ENCODE measurements around the gene SLC25A33. TPM values are rescaled to one million over a fixed set of nuclear protein-coding genes. Genes with fewer than 3 reads are reported as not detected.

The SLC25A33 gene
- polyA plus RNA-seq, 1 donor from 2014 or later = 19.1 TPM

DNA sequence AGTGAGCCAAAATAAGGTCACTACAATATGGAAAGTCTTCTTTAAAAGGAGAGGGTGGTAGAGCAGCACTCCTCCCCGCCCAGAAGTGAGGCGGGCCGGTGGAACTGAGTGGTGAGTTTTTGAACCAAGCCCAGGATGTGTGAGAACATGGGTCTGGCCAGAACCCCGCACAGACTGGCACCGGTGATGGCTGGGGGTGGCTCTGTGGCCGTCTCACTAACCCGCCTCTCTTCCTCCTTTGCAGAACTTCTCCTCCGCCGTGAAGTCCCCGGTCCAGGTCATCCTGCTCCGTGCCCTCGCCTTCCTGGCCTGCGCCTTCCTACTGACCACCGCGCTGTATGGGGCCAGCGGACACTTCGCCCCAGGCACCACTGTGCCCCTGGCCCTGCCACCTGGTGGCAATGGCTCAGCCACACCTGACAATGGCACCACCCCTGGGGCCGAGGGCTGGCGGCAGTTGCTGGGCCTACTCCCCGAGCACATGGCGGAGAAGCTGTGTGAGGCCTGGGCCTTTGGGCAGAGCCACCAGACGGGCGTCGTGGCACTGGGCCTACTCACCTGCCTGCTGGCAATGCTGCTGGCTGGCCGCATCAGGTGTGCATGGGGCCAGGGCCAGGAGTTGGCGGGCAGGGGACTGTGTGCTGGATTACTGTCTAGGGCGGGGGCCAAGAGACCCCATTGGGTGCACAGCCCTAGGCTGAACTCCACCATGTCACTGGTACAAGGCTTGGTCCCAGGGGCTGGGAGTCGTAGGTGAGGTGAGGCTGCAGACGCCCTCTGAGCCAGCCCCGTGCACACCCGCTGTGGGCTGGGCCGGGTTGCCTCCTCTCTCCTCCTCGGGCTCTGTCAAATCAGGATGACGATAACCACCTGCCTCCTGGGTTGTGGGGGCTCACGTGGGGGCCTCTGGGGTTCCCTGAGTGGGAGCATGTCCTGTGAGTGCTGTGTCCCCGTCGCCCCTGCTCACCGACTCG, 61.9 kb downstream of the SLC25A33 start:
- H3F3A ChIP-seq (ENCODE audit: insufficient read depth, low read length, poor library complexity, severe bottlenecking) = no peaks in the 10 kb centered on the region
- H3K9ac ChIP-seq (ENCODE audit: low read length) = no peak overlapping the region
- no peak overlapping the region for H3K4me2 ChIP-seq (ENCODE audit: low read length)
- no peaks in the 10 kb centered on the region for H3K9me3 ChIP-seq (ENCODE audit: low read length)
- H4K20me1 ChIP-seq (ENCODE audit: insufficient read depth) = no peaks in the 10 kb centered on the region
- TF ChIP-seq REST (IDR thresholded peaks at IDR 0.05; ENCODE audit: borderline replicate concordance) (no peak), SMC3 (conservative IDR thresholded peaks at IDR 0.05; ENCODE audit: poor library complexity) (no peak), TAF1 (IDR thresholded peaks at IDR 0.05; ENCODE audit: low read depth) (no peak), EZH2 (IDR thresholded peaks at IDR 0.05; ENCODE audit: borderline replicate concordance, insufficient read depth, low read length, poor library complexity, severe bottlenecking) (no peak), MXI1 (conservative IDR thresholded peaks at IDR 0.05; ENCODE audit: poor library complexity, severe bottlenecking) (no peak), RAD21 (conservative IDR thresholded peaks at IDR 0.05) (no peak), POLR2AphosphoS5 (IDR thresholded peaks at IDR 0.05) (no peak), EP300 (conservative IDR thresholded peaks at IDR 0.05; ENCODE audit: poor library complexity, severe bottlenecking) (no peak)
- TF ChIP-seq, protein P1, sequence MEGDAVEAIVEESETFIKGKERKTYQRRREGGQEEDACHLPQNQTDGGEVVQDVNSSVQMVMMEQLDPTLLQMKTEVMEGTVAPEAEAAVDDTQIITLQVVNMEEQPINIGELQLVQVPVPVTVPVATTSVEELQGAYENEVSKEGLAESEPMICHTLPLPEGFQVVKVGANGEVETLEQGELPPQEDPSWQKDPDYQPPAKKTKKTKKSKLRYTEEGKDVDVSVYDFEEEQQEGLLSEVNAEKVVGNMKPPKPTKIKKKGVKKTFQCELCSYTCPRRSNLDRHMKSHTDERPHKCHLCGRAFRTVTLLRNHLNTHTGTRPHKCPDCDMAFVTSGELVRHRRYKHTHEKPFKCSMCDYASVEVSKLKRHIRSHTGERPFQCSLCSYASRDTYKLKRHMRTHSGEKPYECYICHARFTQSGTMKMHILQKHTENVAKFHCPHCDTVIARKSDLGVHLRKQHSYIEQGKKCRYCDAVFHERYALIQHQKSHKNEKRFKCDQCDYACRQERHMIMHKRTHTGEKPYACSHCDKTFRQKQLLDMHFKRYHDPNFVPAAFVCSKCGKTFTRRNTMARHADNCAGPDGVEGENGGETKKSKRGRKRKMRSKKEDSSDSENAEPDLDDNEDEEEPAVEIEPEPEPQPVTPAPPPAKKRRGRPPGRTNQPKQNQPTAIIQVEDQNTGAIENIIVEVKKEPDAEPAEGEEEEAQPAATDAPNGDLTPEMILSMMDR (IDR thresholded peaks at IDR 0.05; ENCODE audit: poor library complexity, severe bottlenecking) = no peak
- no peaks in the 10 kb centered on the region for H3K27me3 ChIP-seq (ENCODE audit: insufficient read depth, low read depth, low read length)
- no peaks in the 10 kb centered on the region for H3K36me3 ChIP-seq (ENCODE audit: insufficient read depth, low read length)
- no peak overlapping the region for H3K4me3 ChIP-seq (ENCODE audit: low read length)
- no peaks in the 10 kb centered on the region for H3K79me2 ChIP-seq (replicated peaks; ENCODE audit: insufficient read depth, low read length)
- H3K9me2 ChIP-seq (ENCODE audit: insufficient read depth, low read length) = no peaks in the 10 kb centered on the region
- H3K27ac ChIP-seq (ENCODE audit: low read length) = no peak overlapping the region
- H2AFZ ChIP-seq (ENCODE audit: low read depth, low read length) = no peak overlapping the region

DNA sequence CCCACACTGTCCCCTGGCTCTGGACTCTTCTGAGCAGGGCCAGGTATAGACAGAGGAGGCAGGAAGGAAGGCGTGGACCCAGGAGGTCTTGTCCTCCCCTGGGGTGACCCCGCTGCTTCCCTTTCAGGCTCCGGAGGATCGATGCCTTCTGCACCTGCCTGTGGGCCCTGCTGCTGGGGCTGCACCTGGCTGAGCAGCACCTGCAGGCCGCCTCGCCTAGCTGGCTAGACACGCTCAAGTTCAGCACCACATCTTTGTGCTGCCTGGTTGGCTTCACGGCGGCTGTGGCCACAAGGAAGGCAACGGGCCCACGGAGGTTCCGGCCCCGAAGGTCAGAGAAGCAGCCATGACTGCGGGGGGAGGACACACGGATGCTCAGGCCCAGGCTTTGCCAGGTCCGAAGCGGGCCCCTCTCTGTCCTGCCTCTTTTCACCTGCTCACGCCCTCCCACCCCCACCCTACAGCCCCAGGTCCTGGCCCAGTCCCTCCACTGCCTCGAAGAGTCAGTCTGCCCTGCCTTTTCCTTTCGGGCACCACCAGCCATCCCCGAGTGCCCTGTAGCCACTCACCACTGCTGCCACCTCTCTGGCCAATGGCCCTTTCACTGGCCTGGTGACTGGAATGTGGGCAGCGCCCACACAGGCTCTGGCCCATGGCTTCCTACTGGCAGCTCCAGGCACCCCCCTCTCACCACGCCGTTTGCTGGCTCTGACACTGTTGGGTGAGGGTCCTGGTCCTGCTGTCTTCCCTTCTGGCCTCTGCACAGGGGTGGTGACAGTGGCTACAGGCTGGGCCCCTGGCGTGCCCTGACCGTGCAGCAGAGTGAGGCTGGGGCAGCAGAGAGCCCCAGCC, 62.9 kb downstream of the SLC25A33 start:
- H3K27me3 ChIP-seq (ENCODE audit: insufficient read depth, low read depth, low read length) = no peaks in the 10 kb centered on the region
- H3K9me2 ChIP-seq (ENCODE audit: insufficient read depth, low read length) = no peaks in the 10 kb centered on the region
- H3K9me3 ChIP-seq (ENCODE audit: low read length) = no peaks in the 10 kb centered on the region
- TF ChIP-seq EP300 (conservative IDR thresholded peaks at IDR 0.05; ENCODE audit: poor library complexity, severe bottlenecking) = no peak
- TF ChIP-seq, protein P1 (IDR thresholded peaks at IDR 0.05; ENCODE audit: poor library complexity, severe bottlenecking) = no peak
- no peak for TF ChIP-seq RAD21 (conservative IDR thresholded peaks at IDR 0.05)
- TF ChIP-seq REST (IDR thresholded peaks at IDR 0.05; ENCODE audit: borderline replicate concordance) = no peak
- TF ChIP-seq EZH2 (IDR thresholded peaks at IDR 0.05; ENCODE audit: borderline replicate concordance, insufficient read depth, low read length, poor library complexity, severe bottlenecking) = no peak
- no peak for TF ChIP-seq SMC3 (conservative IDR thresholded peaks at IDR 0.05; ENCODE audit: poor library complexity)
- TF ChIP-seq MXI1 (conservative IDR thresholded peaks at IDR 0.05; ENCODE audit: poor library complexity, severe bottlenecking) = no peak
- TF ChIP-seq POLR2AphosphoS5 (IDR thresholded peaks at IDR 0.05) = no peak
- TF ChIP-seq TAF1 (IDR thresholded peaks at IDR 0.05; ENCODE audit: low read depth) = no peak
- H3K9ac ChIP-seq (ENCODE audit: low read length) = no peak overlapping the region
- no peaks in the 10 kb centered on the region for H3K79me2 ChIP-seq (replicated peaks; ENCODE audit: insufficient read depth, low read length)
- no peak overlapping the region for H3K4me3 ChIP-seq (ENCODE audit: low read length)
- no peaks in the 10 kb centered on the region for H4K20me1 ChIP-seq (ENCODE audit: insufficient read depth)
- H3F3A ChIP-seq (ENCODE audit: insufficient read depth, low read length, poor library complexity, severe bottlenecking) = no peaks in the 10 kb centered on the region
- no peaks in the 10 kb centered on the region for H3K36me3 ChIP-seq (ENCODE audit: insufficient read depth, low read length)
- H2AFZ ChIP-seq (ENCODE audit: low read depth, low read length) = no peak overlapping the region
- no peak overlapping the region for H3K27ac ChIP-seq (ENCODE audit: low read length)
- no peak overlapping the region for H3K4me2 ChIP-seq (ENCODE audit: low read length)

Measured in neural cell (in vitro differentiated cells).